Panc1 (cell line): ENCODE data around the gene VWF.

ENCODE experiments used
- CTCF ChIP-seq: fragments of 450-650 bp; IDR thresholded peaks from 2 replicates; pipeline ENCODE4 v1.5.1; 2017; ENCODE audit warnings: mild to moderate bottlenecking
- POLR2AphosphoS5 ChIP-seq: IDR thresholded peaks from 2 replicates; pipeline ENCODE4 v1.6.1; 2012; ENCODE audit warnings: mild to moderate bottlenecking, low read depth, low read length, moderate library complexity
- REST ChIP-seq, 2 experiments: IDR thresholded peaks; 2 replicates each; pipeline ENCODE4 v1.6.1; 2011 to 2012; ENCODE audit warnings: low read depth in 2 of 2, control low read depth in 1 of 2, low read length in 1 of 2, mild to moderate bottlenecking in 1 of 2, moderate library complexity in 1 of 2; ENCODE audit not compliant: insufficient read depth in 1 of 2

GRCh38 chr12:5976196-5976595 is 148.3 kb downstream of the VWF start:
- TF ChIP-seq CTCF (no peak), POLR2AphosphoS5 (no peak), REST (IDR thresholded peaks at IDR 0.05; ENCODE audit: insufficient read depth in 1 of 2, low read depth in 2 of 2, low read length in 1 of 2) (no peak)
